ENCODE results near the gene CYS1. TPM values are rescaled to one million over a fixed set of nuclear protein-coding genes. Genes with fewer than 3 reads are reported as not detected.

The CYS1 gene
- total RNA-seq, result 1 to 10 TPM in 1 of 3 donors, under 1 TPM in 2; 0.58 to 5.1 (median 0.98) TPM
- long read RNA-seq, donor 1, transcript CYS1-201 (3 exons, 2,738 nt), result major isoform, 23 of 26 reads
- long read RNA-seq, donor 1, partial matches to known transcripts, result 1 of 26 reads
- long read RNA-seq, donor 1, other reads (novel, unspliced or antisense), result 2 of 26 reads
- long read RNA-seq, donor 2, result 0 reads

- no peaks in the 10 kb centered on the region for H3K36me3 ChIP-seq (ENCODE audit: low read depth)
- TF ChIP-seq CTCF (IDR thresholded peaks at IDR 0.05), result no peak
- DNase-seq (peak in 1 of 3 donors; percentile 34), ATAC-seq (peak; percentile 53)
- H3K4me3 ChIP-seq, result no peak within 1 kb of the TSS
- no peaks in the 10 kb centered on the region for H3K9me3 ChIP-seq
- peaks cover 16% of the 10 kb centered on the region for H3K4me1 ChIP-seq (ENCODE audit: low read depth)
- intact Hi-C loops (cut with DNase I, micrococcal nuclease), result loop anchor here in 1 of 2 donors (10.0 kb wide), 1 partner anchor 355 kb away; no protein-coding TSS in a partner anchor
Observed at GRCh38 chr2:10079870-10080535, at the start of gene CYS1. Gene CYS1 (minus strand): TSS chr2:10080411. CDS start chr2:10080223, 188 bp downstream.

DNA sequence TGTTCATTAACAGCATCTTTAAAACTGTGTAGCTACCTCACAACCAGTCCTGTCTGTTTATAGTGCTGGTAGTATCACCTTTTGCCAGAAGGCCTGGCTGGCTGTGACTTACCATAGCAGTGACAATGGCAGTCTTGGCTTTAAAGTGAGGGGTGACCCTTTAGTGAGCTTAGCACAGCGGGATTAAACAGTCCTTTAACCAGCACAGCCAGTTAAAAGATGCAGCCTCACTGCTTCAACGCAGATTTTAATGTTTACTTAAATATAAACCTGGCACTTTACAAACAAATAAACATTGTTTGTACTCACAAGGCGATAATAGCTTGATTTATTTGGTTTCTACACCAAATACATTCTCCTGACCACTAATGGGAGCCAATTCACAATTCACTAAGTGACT is 49.3 kb upstream of the CYS1 start:
- intact Hi-C loops (cut with DNase I, micrococcal nuclease), result loop anchor here (5.0 to 10.0 kb wide), 3 partner anchors 175 to 305 kb away; partner anchors contain the start of gene HPCAL1 (in 1 of the 2)
- Histone ChIP-seq H3K4me1 (ENCODE audit: low read depth) (peaks cover 15% of the 10 kb centered on the region), H3K4me3 (no peak overlapping the region), H3K9me3 (no peaks in the 10 kb centered on the region), H3K36me3 (ENCODE audit: low read depth) (no peaks in the 10 kb centered on the region)
- TF ChIP-seq CTCF (IDR thresholded peaks at IDR 0.05), result no peak
- ATAC-seq (no peak), DNase-seq (no peak)

DNA sequence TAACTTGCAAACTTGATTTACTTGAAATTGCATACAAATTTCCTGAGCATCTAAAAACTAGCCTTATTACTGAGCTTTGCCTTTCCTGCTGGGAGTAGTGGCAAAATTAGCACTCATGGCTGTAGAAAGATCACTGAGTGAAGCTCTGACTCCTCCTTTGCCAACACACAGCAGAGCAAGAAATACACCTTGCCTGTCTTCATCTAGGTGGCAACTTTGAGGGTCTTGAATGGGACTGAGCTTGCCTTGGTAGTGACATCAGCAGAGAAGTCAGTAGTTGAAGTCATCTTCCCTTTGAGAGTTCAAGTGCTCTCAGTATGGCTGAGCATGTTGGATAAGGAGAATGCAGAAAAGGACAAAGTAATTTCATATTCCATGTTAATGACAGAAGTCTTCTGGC is 48.2 kb upstream of the CYS1 start:
- Histone ChIP-seq H3K36me3 (ENCODE audit: low read depth) (no peaks in the 10 kb centered on the region), H3K4me1 (ENCODE audit: low read depth) (peaks cover 23% of the 10 kb centered on the region), H3K4me3 (no peak overlapping the region), H3K9me3 (no peaks in the 10 kb centered on the region)
- intact Hi-C loops (cut with DNase I, micrococcal nuclease), result loop anchor here (5.0 to 10.0 kb wide), 3 partner anchors 176 to 306 kb away; partner anchors contain the start of gene HPCAL1 (in 1 of the 2)
- no peak for TF ChIP-seq CTCF (IDR thresholded peaks at IDR 0.05)
- DNase-seq (no peak), ATAC-seq (no peak)

- DNase-seq, result no peak
- ATAC-seq, result no peak
- peaks cover 37% of the 10 kb centered on the region for H3K4me1 ChIP-seq (ENCODE audit: low read depth)
- no peaks in the 10 kb centered on the region for H3K36me3 ChIP-seq (ENCODE audit: low read depth)
- intact Hi-C loops (cut with DNase I, micrococcal nuclease), result loop anchor here (5.0 to 10.0 kb wide), 3 partner anchors 178 to 308 kb away; partner anchors contain the start of gene HPCAL1 (in 1 of the 2)
- H3K9me3 ChIP-seq, result no peaks in the 10 kb centered on the region
- H3K4me3 ChIP-seq, result no peak overlapping the region
- no peak for TF ChIP-seq CTCF (IDR thresholded peaks at IDR 0.05)
Observed at GRCh38 chr2:10126632-10127026, 46.4 kb upstream of the CYS1 start.

GRCh38 chr2:10125842-10126631 is 45.8 kb upstream of the CYS1 start:
- intact Hi-C loops (cut with DNase I, micrococcal nuclease), result loop anchor here (5.0 to 10.0 kb wide), 3 partner anchors 179 to 309 kb away; partner anchors contain the start of gene HPCAL1 (in 1 of the 2)
- TF ChIP-seq CTCF (IDR thresholded peaks at IDR 0.05), result no peak
- no peak for DNase-seq
- peaks cover 41% of the 10 kb centered on the region for H3K4me1 ChIP-seq (ENCODE audit: low read depth)
- no peak overlapping the region for H3K4me3 ChIP-seq
- no peak for ATAC-seq
- no peaks in the 10 kb centered on the region for H3K36me3 ChIP-seq (ENCODE audit: low read depth)
- no peaks in the 10 kb centered on the region for H3K9me3 ChIP-seq

All from mucosa of descending colon (tissue), 3 donors.